HEK293 (cell line): ENCODE measurements around the gene CFAP157.
A peak's percentile ranks its signal among the peaks of the same experiment; 100 is the strongest.

ENCODE experiments used
- CTCF ChIA-PET: fragments of 350-600 bp; formaldehyde crosslinking; extraction: SDS; loops from one replicate; lab custom pipeline; 2021; ENCODE audit warnings: antibody characterized with exemption; lab: Yijun Ruan, JAX
- POLR2A ChIA-PET: fragments of 300-600 bp; formaldehyde crosslinking; extraction: SDS; loops from one replicate; lab custom pipeline; 2020; ENCODE audit warnings: antibody characterized with exemption, inconsistent platforms; lab: Yijun Ruan, JAX
- H3K27ac ChIP-seq: fragments of 200-500 bp; sonication (Bioruptor generic); 2 replicates; pipeline ENCODE4 v1.5.1; 2014; ENCODE audit warnings: low read depth, low read length, control low read depth, inconsistent platforms; ENCODE audit errors: extremely low read depth
- H3K36me3 ChIP-seq, 2 experiments: fragments of 200-500 bp in 1 of 2; sonication (Bioruptor generic) in 1 of 2; 1 replicate in 1 of 2; 2 replicates in 1 of 2; pipeline ENCODE4 v1.5.1; 2014 to 2017; ENCODE audit warnings: inconsistent platforms in 2 of 2, low read length in 2 of 2; ENCODE audit not compliant: control insufficient read depth in 2 of 2, insufficient read depth in 1 of 2
- H3K4me1 ChIP-seq: fragments of 200-500 bp; sonication (Bioruptor generic); 2 replicates; pipeline ENCODE4 v1.5.1; 2014; ENCODE audit warnings: mild to moderate bottlenecking, low read length, inconsistent platforms; ENCODE audit not compliant: control insufficient read depth, insufficient read depth
- H3K4me3 ChIP-seq: 2 replicates; pipeline ENCODE4 v1.5.1; 2011; ENCODE audit warnings: low read depth, mild to moderate bottlenecking, control low read depth, low read length, moderate library complexity
- H3K9me3 ChIP-seq: fragments of 200-500 bp; sonication (Bioruptor generic); 2 replicates; pipeline ENCODE4 v1.5.1; 2014; ENCODE audit warnings: low read depth, low read length, inconsistent platforms; ENCODE audit not compliant: control insufficient read depth, insufficient read depth
- ATF2 ChIP-seq: fragments of 450-650 bp; formaldehyde crosslinking; IDR thresholded peaks from 2 replicates; pipeline ENCODE4 v1.5.1; 2016; ENCODE audit warnings: missing biosample characterization, missing genetic modification characterization, low read depth
- HOXA7 ChIP-seq: sonication (generic); formaldehyde crosslinking; IDR thresholded peaks from 2 replicates; pipeline ENCODE4 v1.8.1; 2022; ENCODE audit warnings: missing genetic modification reagents, borderline replicate concordance
- HOXC10 ChIP-seq: sonication (generic); formaldehyde crosslinking; IDR thresholded peaks from 2 replicates; pipeline ENCODE4 v1.8.1; 2023; ENCODE audit warnings: mild to moderate bottlenecking, missing genetic modification reagents
- KLF16 ChIP-seq: fragments of 450-650 bp; formaldehyde crosslinking; IDR thresholded peaks from 2 replicates; pipeline ENCODE4 v1.5.1; 2017; ENCODE audit warnings: missing biosample characterization, missing genetic modification characterization
- KLF8 ChIP-seq: fragments of 450-650 bp; formaldehyde crosslinking; IDR thresholded peaks from 2 replicates; pipeline ENCODE4 v1.5.1; 2016; ENCODE audit warnings: missing biosample characterization, missing genetic modification characterization
- OSR2 ChIP-seq: fragments of 450-650 bp; formaldehyde crosslinking; IDR thresholded peaks from 2 replicates; pipeline ENCODE4 v1.5.1; 2016; ENCODE audit warnings: missing biosample characterization, missing genetic modification characterization
- REST ChIP-seq: fragments of 450-650 bp; formaldehyde crosslinking; IDR thresholded peaks from 2 replicates; pipeline ENCODE4 v1.5.1; 2016; ENCODE audit warnings: missing biosample characterization, missing genetic modification characterization
- WT1 ChIP-seq: fragments of 450-650 bp; formaldehyde crosslinking; IDR thresholded peaks from 2 replicates; pipeline ENCODE4 v1.5.1; 2016; ENCODE audit warnings: missing biosample characterization, missing genetic modification characterization
- ZNF10 ChIP-seq: fragments of 450-650 bp; formaldehyde crosslinking; IDR thresholded peaks from 2 replicates; pipeline ENCODE4 v1.5.1; 2017; ENCODE audit warnings: missing biosample characterization, missing genetic modification characterization
- ZNF266 ChIP-seq: fragments of 450-650 bp; formaldehyde crosslinking; IDR thresholded peaks from 2 replicates; pipeline ENCODE4 v1.5.1; 2016; ENCODE audit warnings: missing biosample characterization, missing genetic modification characterization, low read depth
- ZNF292 ChIP-seq: fragments of 450-650 bp; formaldehyde crosslinking; IDR thresholded peaks from 2 replicates; pipeline ENCODE4 v1.5.1; 2016; ENCODE audit warnings: low read depth, missing biosample characterization, missing genetic modification characterization, borderline replicate concordance
- ZNF335 ChIP-seq: fragments of 450-650 bp; formaldehyde crosslinking; conservative IDR thresholded peaks from 2 replicates; pipeline ENCODE4 v1.5.1; 2016; ENCODE audit warnings: missing biosample characterization, missing genetic modification characterization
- ZNF366 ChIP-seq: fragments of 450-650 bp; formaldehyde crosslinking; conservative IDR thresholded peaks from 2 replicates; pipeline ENCODE4 v1.5.1; 2016; ENCODE audit warnings: missing biosample characterization, missing genetic modification characterization
- ZNF391 ChIP-seq: fragments of 450-650 bp; formaldehyde crosslinking; IDR thresholded peaks from 2 replicates; pipeline ENCODE4 v1.5.1; 2016; ENCODE audit warnings: low read depth, missing biosample characterization, missing genetic modification characterization, borderline replicate concordance
- ZNF404 ChIP-seq: fragments of 450-650 bp; formaldehyde crosslinking; IDR thresholded peaks from 2 replicates; pipeline ENCODE4 v1.5.1; 2017; ENCODE audit warnings: missing biosample characterization, missing genetic modification characterization
- ZNF433 ChIP-seq: fragments of 450-650 bp; formaldehyde crosslinking; IDR thresholded peaks from 2 replicates; pipeline ENCODE4 v1.5.1; 2016; ENCODE audit warnings: missing biosample characterization, missing genetic modification characterization, low read depth
- ZNF473 ChIP-seq: fragments of 450-650 bp; formaldehyde crosslinking; IDR thresholded peaks from 2 replicates; pipeline ENCODE4 v1.5.1; 2017; ENCODE audit warnings: missing biosample characterization, missing genetic modification characterization
- ZNF529 ChIP-seq: fragments of 450-650 bp; formaldehyde crosslinking; IDR thresholded peaks from 2 replicates; pipeline ENCODE4 v1.5.1; 2017; ENCODE audit warnings: missing genetic modification characterization, missing biosample characterization; ENCODE audit not compliant: insufficient replicate concordance
- ZNF571 ChIP-seq: fragments of 450-650 bp; formaldehyde crosslinking; IDR thresholded peaks from 2 replicates; pipeline ENCODE4 v1.5.0; 2017; ENCODE audit warnings: missing biosample characterization, missing genetic modification characterization
- ZNF600 ChIP-seq: fragments of 450-650 bp; formaldehyde crosslinking; IDR thresholded peaks from 2 replicates; pipeline ENCODE4 v1.5.1; 2016; ENCODE audit warnings: missing biosample characterization, missing genetic modification characterization
- ZNF664 ChIP-seq: fragments of 450-650 bp; formaldehyde crosslinking; IDR thresholded peaks from 2 replicates; pipeline ENCODE4 v1.5.1; 2016; ENCODE audit warnings: missing biosample characterization, missing genetic modification characterization
- ZNF792 ChIP-seq: fragments of 450-650 bp; formaldehyde crosslinking; IDR thresholded peaks from 2 replicates; pipeline ENCODE4 v1.5.1; 2016; ENCODE audit warnings: missing biosample characterization, missing genetic modification characterization
- ZNF843 ChIP-seq: fragments of 450-650 bp; formaldehyde crosslinking; IDR thresholded peaks from 2 replicates; pipeline ENCODE4 v1.5.1; 2016; ENCODE audit warnings: missing biosample characterization, missing genetic modification characterization

Gene CFAP157

GRCh38 chr9:127735530-127736185, 28.9 kb downstream of the CFAP157 start:
- H3K9me3 ChIP-seq: no peaks in the 10 kb centered on the region
- TF ChIP-seq ZNF664 (peak; percentile 82; the same call in 1 of the 2 replicates), ZNF335 (tag by site-specific recombination) (no peak)
- TF ChIP-seq, all 188 proteins: peak for 1
- H3K4me1 ChIP-seq: no peaks in the 10 kb centered on the region
- no peak overlapping the region for H3K27ac ChIP-seq
- POLR2A ChIA-PET: interaction anchor here (1.1 to 1.9 kb wide), 15 partner anchors 18 to 339 kb away, joined by 3 to 16 read pairs (median 5); partner anchors contain the start of genes CDK9, PTRH1, SLC2A8 and STXBP1
- CTCF ChIA-PET: interaction anchor here (0.6 to 3.6 kb wide), 35 partner anchors 10 to 872 kb away, joined by 3 to 72 read pairs (median 5); partner anchors contain the start of genes CDK9, PTRH1 and TTC16
- H3K4me3 ChIP-seq: no peak overlapping the region
- H3K36me3 ChIP-seq: peaks cover 0 to 6% of the 10 kb centered on the region in 2 experiments; a peak in 1 of 3 replicates

DNA sequence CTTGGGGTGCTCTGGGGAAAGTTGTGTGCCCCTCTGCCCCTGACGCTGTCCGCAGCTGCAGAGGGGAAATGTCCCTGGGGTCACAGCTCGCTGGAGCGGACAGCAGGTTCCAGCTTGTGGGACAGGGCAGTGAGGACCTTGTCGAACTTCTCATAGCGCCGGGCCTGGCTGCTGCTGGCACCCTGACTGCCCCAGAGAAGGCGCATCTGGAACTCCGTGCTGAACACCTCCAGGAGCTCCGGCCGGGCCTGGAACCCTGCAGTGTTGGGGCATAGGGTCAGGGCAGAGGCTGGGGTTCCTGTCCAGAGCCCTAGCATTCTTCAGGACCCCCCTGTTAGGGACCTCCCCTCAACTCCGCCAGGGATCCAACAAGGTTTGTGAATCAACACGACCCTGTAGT, 31.9 kb downstream of the CFAP157 start:
- no peak overlapping the region for H3K27ac ChIP-seq
- no peaks in the 10 kb centered on the region for H3K36me3 ChIP-seq
- no peaks in the 10 kb centered on the region for H3K4me1 ChIP-seq
- no peak overlapping the region for H3K4me3 ChIP-seq
- ChIA-PET POLR2A (no interaction called here), CTCF (interaction anchor here (0.7 to 2.1 kb wide), 3 partner anchors 86 to 182 kb away, joined by 3 to 14 read pairs (median 3); no protein-coding TSS in a partner anchor)
- no peaks in the 10 kb centered on the region for H3K9me3 ChIP-seq
- TF ChIP-seq ZNF335 (tag by site-specific recombination) (no peak), ATF2 (tag by site-specific recombination) (no peak), ZNF600 (tag by site-specific recombination) (no peak), KLF16 (no peak), ZNF571 (tag by site-specific recombination) (no peak), REST (tag by site-specific recombination) (no peak), ZNF10 (no peak), ZNF366 (tag by site-specific recombination) (no peak), ZNF404 (tag by site-specific recombination) (no peak), WT1 (tag by site-specific recombination) (no peak), ZNF792 (tag by site-specific recombination) (no peak), ZNF433 (tag by site-specific recombination) (no peak), HOXC10 (CRISPR knock-in tag) (no peak)

- no peak overlapping the region for H3K27ac ChIP-seq
- ChIA-PET CTCF (interaction anchor here (0.6 to 2.4 kb wide), 13 partner anchors 24 to 184 kb away, joined by 3 to 8 read pairs (median 4); partner anchors contain the start of genes CDK9, PTRH1 and TTC16), POLR2A (interaction anchor here (0.9 to 1.2 kb wide), 5 partner anchors 11 to 61 kb away, joined by 3 to 4 read pairs (median 3); no protein-coding TSS in a partner anchor)
- H3K36me3 ChIP-seq: no peaks in the 10 kb centered on the region
- H3K4me1 ChIP-seq: no peaks in the 10 kb centered on the region
- H3K4me3 ChIP-seq: no peak overlapping the region
- no peaks in the 10 kb centered on the region for H3K9me3 ChIP-seq
- TF ChIP-seq ZNF473 (tag by site-specific recombination): no peak
- no peak for TF ChIP-seq HOXA7 (CRISPR knock-in tag)
- TF ChIP-seq KLF8: no peak
- TF ChIP-seq OSR2: no peak
- no peak for TF ChIP-seq ZNF292 (tag by site-specific recombination)
- TF ChIP-seq ZNF843 (tag by site-specific recombination): no peak
- no peak for TF ChIP-seq ZNF529 (tag by site-specific recombination)
- no peak for TF ChIP-seq ZNF266
- no peak for TF ChIP-seq ATF2 (tag by site-specific recombination)
- no peak for TF ChIP-seq ZNF391 (tag by site-specific recombination)
These were observed 33.0 kb downstream of the CFAP157 start for GRCh38 chr9:127739614-127740330.
